ENCODE results near the gene RIN1.
A peak's percentile ranks its signal among the peaks of the same experiment; 100 is the strongest.
"Not testable (repeated sequence)": the region's sequence is repeated elsewhere in the genome, so short reads cannot be mapped to it uniquely, and the experiment has no call there.

RIN1 gene

DNA sequence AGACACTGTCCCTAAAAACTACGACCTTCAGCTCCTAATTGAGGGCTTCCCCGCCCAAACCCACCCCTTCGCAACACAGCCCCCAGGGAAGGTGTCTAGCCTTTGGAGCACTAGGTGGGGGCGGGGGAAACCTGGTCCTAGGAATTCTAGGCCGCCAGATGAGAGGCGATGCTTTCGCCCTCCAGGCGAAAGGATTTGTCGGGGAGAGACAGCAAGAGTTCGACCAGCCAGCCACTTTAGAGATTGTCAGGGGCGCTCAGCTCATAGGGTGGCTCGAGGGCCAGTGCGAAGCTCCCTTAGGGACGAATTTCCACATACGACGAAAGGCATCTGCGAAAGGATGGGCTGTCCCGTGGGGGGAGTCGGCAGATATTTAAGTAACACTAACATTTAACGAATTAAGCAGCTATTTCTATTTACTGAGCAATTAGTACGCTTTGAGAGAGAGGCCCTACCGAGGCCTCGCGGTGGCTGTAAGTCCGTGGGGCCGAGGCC lies 24.7 kb downstream of the RIN1 start:
- TF ChIP-seq, protein P1, sequence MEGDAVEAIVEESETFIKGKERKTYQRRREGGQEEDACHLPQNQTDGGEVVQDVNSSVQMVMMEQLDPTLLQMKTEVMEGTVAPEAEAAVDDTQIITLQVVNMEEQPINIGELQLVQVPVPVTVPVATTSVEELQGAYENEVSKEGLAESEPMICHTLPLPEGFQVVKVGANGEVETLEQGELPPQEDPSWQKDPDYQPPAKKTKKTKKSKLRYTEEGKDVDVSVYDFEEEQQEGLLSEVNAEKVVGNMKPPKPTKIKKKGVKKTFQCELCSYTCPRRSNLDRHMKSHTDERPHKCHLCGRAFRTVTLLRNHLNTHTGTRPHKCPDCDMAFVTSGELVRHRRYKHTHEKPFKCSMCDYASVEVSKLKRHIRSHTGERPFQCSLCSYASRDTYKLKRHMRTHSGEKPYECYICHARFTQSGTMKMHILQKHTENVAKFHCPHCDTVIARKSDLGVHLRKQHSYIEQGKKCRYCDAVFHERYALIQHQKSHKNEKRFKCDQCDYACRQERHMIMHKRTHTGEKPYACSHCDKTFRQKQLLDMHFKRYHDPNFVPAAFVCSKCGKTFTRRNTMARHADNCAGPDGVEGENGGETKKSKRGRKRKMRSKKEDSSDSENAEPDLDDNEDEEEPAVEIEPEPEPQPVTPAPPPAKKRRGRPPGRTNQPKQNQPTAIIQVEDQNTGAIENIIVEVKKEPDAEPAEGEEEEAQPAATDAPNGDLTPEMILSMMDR (IDR thresholded peaks at IDR 0.05; ENCODE audit: insufficient read depth, low read length, poor library complexity, severe bottlenecking), result no peak
- H3K27me3 ChIP-seq (replicated peaks; ENCODE audit: control insufficient read depth, insufficient read depth, low read length), result no peaks in the 10 kb centered on the region; the same call in 1 of the 2 replicates
- H3K4me3 ChIP-seq (replicated peaks; ENCODE audit: low read depth, low read length), result peak overlapping the region; percentile 67
- DNase-seq (ENCODE audit: extremely low read depth, insufficient read length), result no peak
- H3K36me3 ChIP-seq (ENCODE audit: control insufficient read depth, insufficient read depth, low read length), result no peaks in the 10 kb centered on the region

DNA sequence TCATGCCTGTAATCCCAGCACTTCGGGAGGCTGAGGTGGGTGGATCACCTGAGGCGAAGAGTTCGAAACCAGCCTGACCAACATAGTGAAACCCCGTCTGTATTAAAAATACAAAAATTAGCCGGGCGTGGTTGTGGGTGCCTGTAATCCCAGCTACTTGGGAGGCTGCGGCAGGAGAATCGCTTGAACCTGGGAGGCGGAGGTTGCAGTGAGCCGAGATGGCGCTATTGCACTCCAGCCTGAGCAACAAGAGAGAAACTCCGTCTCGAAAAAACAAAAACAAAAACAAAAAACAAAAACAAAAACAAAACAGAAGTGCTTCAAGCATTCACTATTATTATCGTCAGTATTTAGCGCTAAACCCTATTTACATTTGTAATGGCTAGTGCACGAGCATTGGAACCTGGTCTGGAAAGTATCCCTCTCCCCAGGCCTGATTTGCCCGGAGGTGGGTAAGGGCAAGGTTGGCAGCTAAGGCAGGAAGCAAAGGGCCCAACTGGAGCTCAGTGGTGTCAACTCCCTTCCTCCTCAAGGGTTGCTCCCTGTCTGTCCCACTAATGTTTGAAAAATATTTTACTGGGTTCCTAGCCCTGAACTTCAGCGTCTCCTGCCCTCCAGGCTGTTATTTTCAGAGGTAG lies 25.3 kb downstream of the RIN1 start:
- not testable (repeated sequence) for H3K4me3 ChIP-seq (replicated peaks; ENCODE audit: low read depth, low read length); DNase-seq (ENCODE audit: extremely low read depth, insufficient read length); H3K36me3 ChIP-seq (ENCODE audit: control insufficient read depth, insufficient read depth, low read length); H3K27me3 ChIP-seq (replicated peaks; ENCODE audit: control insufficient read depth, insufficient read depth, low read length)

DNA sequence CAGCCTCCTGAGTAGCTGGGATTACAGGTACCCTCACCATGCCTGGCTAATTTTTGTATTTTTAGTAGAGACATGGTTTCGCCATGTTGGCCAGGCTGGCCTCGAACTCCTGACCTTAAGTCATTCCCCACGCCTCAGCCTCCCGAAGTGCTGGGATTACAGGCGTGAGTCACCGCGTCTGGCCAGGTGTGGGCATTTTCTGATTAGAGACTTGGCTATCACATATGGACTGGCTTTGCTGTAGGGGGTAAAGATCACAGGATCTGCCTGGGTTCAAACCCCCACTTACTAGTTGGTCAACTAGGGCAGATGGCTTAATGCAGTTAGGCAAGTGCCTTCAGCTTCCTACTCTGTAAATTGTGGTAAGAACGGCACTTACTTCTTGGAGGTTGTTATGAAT lies 25.9 kb downstream of the RIN1 start:
- no peaks in the 10 kb centered on the region for H3K36me3 ChIP-seq (ENCODE audit: control insufficient read depth, insufficient read depth, low read length)
- H3K4me3 ChIP-seq (replicated peaks; ENCODE audit: low read depth, low read length), result no peak overlapping the region
- no peak for DNase-seq (ENCODE audit: extremely low read depth, insufficient read length)
- no peaks in the 10 kb centered on the region for H3K27me3 ChIP-seq (replicated peaks; ENCODE audit: control insufficient read depth, insufficient read depth, low read length)
- TF ChIP-seq, protein P1 (IDR thresholded peaks at IDR 0.05; ENCODE audit: insufficient read depth, low read length, poor library complexity, severe bottlenecking), result no peak

DNA sequence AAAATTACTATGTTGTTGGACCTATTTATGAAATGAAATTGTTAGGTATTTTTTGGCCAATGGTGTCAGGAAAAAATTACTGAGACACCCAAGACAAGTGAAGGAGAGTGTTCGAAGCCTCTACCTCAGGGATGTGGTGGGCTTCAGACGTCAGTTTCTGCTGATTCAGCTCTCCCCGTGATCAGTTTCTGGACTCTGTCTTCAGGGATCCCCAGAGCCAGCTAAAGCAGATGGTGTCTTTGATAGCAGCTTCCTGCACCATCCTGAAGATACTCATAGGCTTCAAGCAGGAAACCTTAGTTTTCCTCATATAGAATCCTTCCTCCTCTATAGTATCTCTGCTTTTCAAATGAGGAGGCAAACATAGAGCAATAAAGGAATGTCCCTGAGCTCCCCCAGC lies 26.8 kb downstream of the RIN1 start:
- Histone ChIP-seq H3K27me3 (replicated peaks; ENCODE audit: control insufficient read depth, insufficient read depth, low read length) (no peaks in the 10 kb centered on the region), H3K36me3 (ENCODE audit: control insufficient read depth, insufficient read depth, low read length) (no peaks in the 10 kb centered on the region), H3K4me3 (replicated peaks; ENCODE audit: low read depth, low read length) (no peak overlapping the region)
- TF ChIP-seq, protein P1 (IDR thresholded peaks at IDR 0.05; ENCODE audit: insufficient read depth, low read length, poor library complexity, severe bottlenecking), result no peak
- no peak for DNase-seq (ENCODE audit: extremely low read depth, insufficient read length)

DNA sequence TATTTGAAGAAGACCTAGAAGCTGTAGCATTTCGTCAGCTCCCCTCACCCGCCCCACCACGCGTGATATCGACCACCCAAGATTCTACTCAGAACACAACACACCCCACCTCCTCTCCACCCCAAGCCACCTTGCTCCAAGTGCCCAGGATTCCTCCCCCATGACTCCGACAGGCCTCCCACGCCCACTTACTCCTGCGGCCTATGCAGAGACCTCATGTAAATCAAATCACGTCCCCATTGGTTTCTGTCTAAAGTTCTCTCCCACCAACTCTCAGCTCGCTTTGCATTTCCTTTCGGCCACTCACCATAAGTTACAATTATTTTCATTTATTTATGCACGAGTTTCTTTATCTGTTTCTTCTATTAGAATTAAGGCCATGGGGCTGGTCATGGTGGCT lies 33.6 kb downstream of the RIN1 start:
- TF ChIP-seq, protein P1 (IDR thresholded peaks at IDR 0.05; ENCODE audit: insufficient read depth, low read length, poor library complexity, severe bottlenecking), result no peak
- Histone ChIP-seq H3K36me3 (ENCODE audit: control insufficient read depth, insufficient read depth, low read length) (no peaks in the 10 kb centered on the region), H3K4me3 (replicated peaks; ENCODE audit: low read depth, low read length) (no peak overlapping the region), H3K27me3 (replicated peaks; ENCODE audit: control insufficient read depth, insufficient read depth, low read length) (no peaks in the 10 kb centered on the region)
- DNase-seq (ENCODE audit: extremely low read depth, insufficient read length), result no peak

DNA sequence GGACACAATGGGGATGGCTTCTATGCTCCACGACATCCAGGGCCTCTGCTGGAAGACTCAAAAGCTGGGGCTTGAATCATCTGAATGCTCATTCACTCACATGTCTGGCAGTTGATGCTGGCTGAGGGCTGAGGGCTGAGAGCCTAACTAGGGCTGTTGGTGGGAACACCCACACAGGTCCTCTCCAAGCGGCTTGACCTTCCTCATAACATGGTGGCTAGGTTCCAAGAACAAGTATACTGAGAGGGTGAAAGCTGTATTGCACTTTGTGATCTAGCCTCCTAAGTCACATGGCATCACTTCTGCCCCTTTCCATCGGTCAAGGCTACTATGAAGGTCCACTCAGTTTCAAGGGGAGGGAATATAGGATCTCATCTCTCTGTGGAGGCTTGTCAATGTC lies 37.0 kb downstream of the RIN1 start:
- DNase-seq (ENCODE audit: extremely low read depth, insufficient read length), result no peak
- Histone ChIP-seq H3K27me3 (replicated peaks; ENCODE audit: control insufficient read depth, insufficient read depth, low read length) (no peaks in the 10 kb centered on the region; the same call in 1 of the 2 replicates), H3K4me3 (replicated peaks; ENCODE audit: low read depth, low read length) (no peak overlapping the region), H3K36me3 (ENCODE audit: control insufficient read depth, insufficient read depth, low read length) (no peaks in the 10 kb centered on the region)
- TF ChIP-seq, protein P1 (IDR thresholded peaks at IDR 0.05; ENCODE audit: insufficient read depth, low read length, poor library complexity, severe bottlenecking), result no peak
